OCI-LY7 (cell line): Measurements from ENCODE around the gene C20orf202. TPM values are rescaled to one million over a fixed set of nuclear protein-coding genes. Genes with fewer than 3 reads are reported as not detected.

Source experiments
- BruUV-seq: library from RNA; stranded (reverse); fragments of 400-500 nt; replicated peaks from 2 replicates; lab custom pipeline; 2021; lab: Mats Ljungman, UMichigan
- CTCF ChIA-PET: fragments of 300-600 bp; sonication (Branson Sonifier 250); formaldehyde crosslinking; loops from one replicate; lab custom pipeline; 2022; ENCODE audit warnings: antibody characterized with exemption; ENCODE audit not compliant: unreplicated experiment; lab: Charles Lee
- POLR2A ChIA-PET: fragments of 300-600 bp; sonication (Branson Sonifier 250); formaldehyde crosslinking; loops from one replicate; lab custom pipeline; 2022; ENCODE audit warnings: antibody characterized with exemption; lab: Charles Lee
- DNase-seq: peaks from one replicate; pipeline ENCODE4 v3.0.0-alpha.2; 2015; ENCODE audit warnings: low spot score
- H2AFZ ChIP-seq: fragments of 200-600 bp; sonication (generic), shearing (Covaris generic); 2 replicates; pipeline ENCODE4 v1.6.1; 2014; ENCODE audit warnings: mild to moderate bottlenecking, antibody characterized with exemption, low read length, moderate library complexity
- H3K27ac ChIP-seq: fragments of 200-600 bp; sonication (generic); 2 replicates; pipeline ENCODE4 v1.5.1; 2014; ENCODE audit warnings: mixed run types, low read depth, mild to moderate bottlenecking, moderate library complexity, low read length, inconsistent platforms; ENCODE audit not compliant: poor library complexity, severe bottlenecking
- H3K36me3 ChIP-seq: fragments of 200-600 bp; sonication (generic); 2 replicates; pipeline ENCODE4 v1.6.1; 2014; ENCODE audit warnings: mild to moderate bottlenecking, antibody characterized with exemption, low read length, moderate library complexity, mixed read lengths; ENCODE audit not compliant: insufficient read depth
- H3K4me1 ChIP-seq: fragments of 200-600 bp; sonication (generic); 2 replicates; pipeline ENCODE4 v1.5.1; 2014; ENCODE audit warnings: mild to moderate bottlenecking, low read length; ENCODE audit not compliant: insufficient read depth, poor library complexity, severe bottlenecking
- H3K4me2 ChIP-seq: fragments of 200-600 bp; sonication (generic); 2 replicates; pipeline ENCODE4 v1.6.1; 2014; ENCODE audit warnings: mild to moderate bottlenecking, low read length
- H3K4me3 ChIP-seq: fragments of 200-600 bp; sonication (generic); 2 replicates; pipeline ENCODE4 v1.5.1; 2014; ENCODE audit warnings: mild to moderate bottlenecking, low read depth, low read length; ENCODE audit not compliant: poor library complexity, severe bottlenecking
- H3K79me2 ChIP-seq: fragments of 200-600 bp; sonication (generic); 2 replicates; pipeline ENCODE4 v1.6.1; 2016; ENCODE audit warnings: low read depth, mild to moderate bottlenecking, low read length, moderate library complexity, mixed read lengths; ENCODE audit not compliant: insufficient read depth
- H3K9me2 ChIP-seq: fragments of 200-600 bp; sonication (generic); 2 replicates; pipeline ENCODE4 v1.6.1; 2016; ENCODE audit warnings: mild to moderate bottlenecking, low read length, mixed read lengths; ENCODE audit not compliant: insufficient read depth
- H3K9me3 ChIP-seq: fragments of 200-600 bp; sonication (generic); 2 replicates; pipeline ENCODE4 v1.6.1; 2014; ENCODE audit warnings: mild to moderate bottlenecking, mixed run types, low read length, mixed read lengths
- H4K20me1 ChIP-seq: fragments of 200-600 bp; sonication (generic); 2 replicates; pipeline ENCODE4 v1.6.1; 2014; ENCODE audit warnings: mild to moderate bottlenecking, antibody characterized with exemption, low read length, moderate library complexity, mixed read lengths; ENCODE audit not compliant: insufficient read depth
- CTCF ChIP-seq: fragments of 200-600 bp; sonication (generic); conservative IDR thresholded peaks from 2 replicates; pipeline ENCODE4 v1.5.1; 2014; ENCODE audit warnings: mild to moderate bottlenecking, antibody characterized with exemption, low read length, moderate library complexity, mixed read lengths
- EZH2phosphoT487 ChIP-seq: fragments of 200-600 bp; sonication (generic); IDR thresholded peaks from 2 replicates; pipeline ENCODE4 v1.6.1; 2018; ENCODE audit warnings: low read depth, borderline replicate concordance, mild to moderate bottlenecking, mixed run types, antibody characterized with exemption, low read length, moderate library complexity, mixed read lengths
- intact Hi-C: fragments of 100-400 bp; cut with micrococcal nuclease; formaldehyde crosslinking; loops from one replicate; pipeline ENCODE4 v1.10.0; 2022; ENCODE audit not compliant: unreplicated experiment
- total RNA-seq, 2 experiments: library from RNA; depleted of rRNA in 1 of 2; stranded (reverse); fragments of >200 nt in 1 of 2; shearing (Covaris generic) in 1 of 2; gene quantifications; 2 replicates each; pipeline ENCODE4 v1.2.3, GENCODE V29; 2014 to 2022

Gene C20orf202
- total RNA-seq, 2 experiments from 2014 or later, result not detected

DNA sequence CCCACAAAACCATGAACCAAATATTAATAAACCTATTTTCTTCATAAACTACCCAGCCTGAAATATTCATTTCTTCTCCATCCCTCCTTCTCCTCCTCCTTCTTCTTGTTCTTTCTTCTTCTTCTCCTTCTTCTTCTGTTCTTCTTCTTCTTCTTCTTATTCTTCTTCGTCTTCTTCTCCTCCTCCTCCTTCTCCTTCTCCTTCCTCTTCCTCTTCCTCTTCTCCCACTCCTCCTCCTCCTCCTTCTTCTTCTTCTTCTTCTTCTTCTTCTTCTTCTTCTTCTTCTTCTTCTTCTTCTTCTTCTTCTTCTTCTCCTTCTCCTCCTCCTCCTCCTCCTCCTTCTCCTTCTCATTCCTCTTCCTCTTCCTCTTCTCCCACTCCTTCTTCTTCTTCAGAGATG, 13.4 kb upstream of the C20orf202 start:
- intact Hi-C loops, result no loop called here
- Histone ChIP-seq H3K27ac (no peak overlapping the region), H3K4me3 (no peak overlapping the region), H4K20me1 (no peaks in the 10 kb centered on the region), H3K36me3 (no peaks in the 10 kb centered on the region), H2AFZ (no peak overlapping the region), H3K4me2 (no peak overlapping the region), H3K9me3 (no peaks in the 10 kb centered on the region), H3K79me2 (no peaks in the 10 kb centered on the region), H3K9me2 (no peaks in the 10 kb centered on the region), H3K4me1 (no peaks in the 10 kb centered on the region)
- no peak for TF ChIP-seq CTCF
- no peak for TF ChIP-seq EZH2phosphoT487
- CTCF ChIA-PET, result no interaction called here
- no TSS peak for BruUV-seq
- DNase-seq, result no peak
- POLR2A ChIA-PET, result no interaction called here

DNA sequence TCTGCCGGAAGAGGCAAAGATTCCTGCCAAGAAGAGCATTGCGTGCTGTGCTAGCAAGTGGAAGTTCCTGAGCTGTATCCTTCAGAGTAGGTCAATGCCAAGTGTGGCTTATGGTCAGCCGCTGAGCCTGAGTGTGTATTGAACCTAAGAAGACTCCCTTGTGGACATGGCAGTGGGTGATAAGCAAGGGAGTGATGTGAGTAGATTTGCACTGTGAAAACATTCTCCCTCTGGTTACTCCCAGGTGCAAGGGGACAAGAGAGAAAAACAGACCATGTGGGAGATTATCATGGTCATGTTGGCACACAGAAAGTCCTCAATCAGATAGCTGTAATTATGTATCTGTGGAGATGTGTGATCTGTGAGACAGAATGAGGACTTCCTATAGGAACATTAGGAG, 12.4 kb upstream of the C20orf202 start:
- Histone ChIP-seq H3K4me2 (no peak overlapping the region), H3K4me1 (no peaks in the 10 kb centered on the region), H3K27ac (no peak overlapping the region), H3K9me3 (no peaks in the 10 kb centered on the region), H3K79me2 (no peaks in the 10 kb centered on the region), H3K36me3 (no peaks in the 10 kb centered on the region), H3K9me2 (no peaks in the 10 kb centered on the region), H2AFZ (no peak overlapping the region), H3K4me3 (no peak overlapping the region), H4K20me1 (no peaks in the 10 kb centered on the region)
- DNase-seq, result no peak
- CTCF ChIA-PET, result no interaction called here
- intact Hi-C loops, result no loop called here
- TF ChIP-seq CTCF (no peak), EZH2phosphoT487 (no peak)
- POLR2A ChIA-PET, result no interaction called here
- no TSS peak for BruUV-seq

GRCh38 chr20:1191299-1191698, 12.0 kb upstream of the C20orf202 start:
- Histone ChIP-seq H3K4me1 (no peaks in the 10 kb centered on the region), H3K9me2 (no peaks in the 10 kb centered on the region), H3K4me2 (no peak overlapping the region), H3K79me2 (no peaks in the 10 kb centered on the region), H3K4me3 (no peak overlapping the region), H4K20me1 (no peaks in the 10 kb centered on the region), H3K36me3 (no peaks in the 10 kb centered on the region), H3K9me3 (no peaks in the 10 kb centered on the region), H3K27ac (no peak overlapping the region), H2AFZ (no peak overlapping the region)
- CTCF ChIA-PET, result no interaction called here
- POLR2A ChIA-PET, result no interaction called here
- intact Hi-C loops, result no loop called here
- TF ChIP-seq EZH2phosphoT487, result no peak
- no peak for TF ChIP-seq CTCF
- no TSS peak for BruUV-seq
- no peak for DNase-seq
